Endodermal cell (in vitro differentiated cells): ENCODE results near the gene GRIK4. TPM values are rescaled to one million over a fixed set of nuclear protein-coding genes. Genes with fewer than 3 reads are reported as not detected.

ENCODE experiments used
- DNase-seq: peaks from one replicate; pipeline ENCODE4 v3.0.0-alpha.2; 2017
- H3K27ac ChIP-seq: 2 replicates; pipeline ENCODE4 v1.5.1; 2013; ENCODE audit warnings: mild to moderate bottlenecking, low read depth, low read length, moderate library complexity
- H3K27me3 ChIP-seq: 2 replicates; pipeline ENCODE4 v1.6.1; 2013; ENCODE audit warnings: mild to moderate bottlenecking, low read length, moderate library complexity; ENCODE audit not compliant: insufficient read depth, control insufficient read depth, poor library complexity, severe bottlenecking
- H3K36me3 ChIP-seq: 2 replicates; pipeline ENCODE4 v1.7.0; 2013; ENCODE audit warnings: mild to moderate bottlenecking, low read length, moderate library complexity; ENCODE audit not compliant: control insufficient read depth, insufficient read depth
- H3K4me1 ChIP-seq: one replicate; pipeline ENCODE4 v1.7.0; 2013; ENCODE audit warnings: low read length; ENCODE audit not compliant: control insufficient read depth, insufficient read depth
- H3K4me3 ChIP-seq: 2 replicates; pipeline ENCODE4 v1.5.1; 2013; ENCODE audit warnings: mild to moderate bottlenecking, low read length, moderate library complexity
- H3K9ac ChIP-seq: 2 replicates; pipeline ENCODE4 v1.6.1; 2013; ENCODE audit warnings: mild to moderate bottlenecking, low read length, moderate library complexity; ENCODE audit not compliant: poor library complexity, severe bottlenecking; ENCODE audit errors: extremely low read depth
- H3K9me3 ChIP-seq: 2 replicates; pipeline ENCODE4 v1.6.1; 2013; ENCODE audit warnings: mild to moderate bottlenecking, low read length, moderate library complexity; ENCODE audit not compliant: control insufficient read depth
- H3K27ac Mint-ChIP-seq: 2 replicates; pipeline ENCODE4 v1.8.0; 2020; ENCODE audit warnings: mixed read lengths
- H3K27me3 Mint-ChIP-seq: 2 replicates; pipeline ENCODE4 v1.8.0; 2021; ENCODE audit warnings: mild to moderate bottlenecking, mixed read lengths; ENCODE audit not compliant: insufficient read depth
- H3K36me3 Mint-ChIP-seq: 2 replicates; pipeline ENCODE4 v1.8.0; 2020; ENCODE audit warnings: low read depth, mixed read lengths
- H3K4me1 Mint-ChIP-seq: 2 replicates; pipeline ENCODE4 v1.8.0; 2020; ENCODE audit warnings: mixed read lengths
- H3K4me3 Mint-ChIP-seq: 2 replicates; pipeline ENCODE4 v1.8.0; 2020; ENCODE audit warnings: mild to moderate bottlenecking, moderate library complexity, mixed read lengths
- H3K9me3 Mint-ChIP-seq: 2 replicates; pipeline ENCODE4 v1.8.0; 2020; ENCODE audit warnings: mild to moderate bottlenecking, mixed read lengths
- CTCF ChIP-seq: fragments of 200-600 bp; sonication (generic); conservative IDR thresholded peaks from 2 replicates; pipeline ENCODE4 v1.5.0; 2021; ENCODE audit warnings: antibody characterized with exemption, mild to moderate bottlenecking
- WGBS, 2 experiments: methylation state at CpG; one replicate each; pipeline versions ENCODE4 v1.1.5 to v1.1.7; 2013; ENCODE audit warnings: missing lambda C conversion rate in 2 of 2, mixed read lengths in 1 of 2; ENCODE audit not compliant: insufficient coverage in 1 of 2, insufficient read length in 1 of 2; 5-methylcytosine and 5-hydroxymethylcytosine counted together
- total RNA-seq, 2 donors: library from RNA; stranded (reverse); fragmentation: NEBNext Ultra II Directional in 1 of 2; extraction: Animal tissue kit (Norgen Biotek cat#: 25700) in 1 of 2; gene quantifications; 2 replicates in 1 of 2; 3 replicates in 1 of 2; pipeline ENCODE4 v1.2.1, GENCODE V29; 2021

GRIK4 gene
- total RNA-seq, 2 donors from 2014 or later, result 1.7 to 3.5 TPM

DNA sequence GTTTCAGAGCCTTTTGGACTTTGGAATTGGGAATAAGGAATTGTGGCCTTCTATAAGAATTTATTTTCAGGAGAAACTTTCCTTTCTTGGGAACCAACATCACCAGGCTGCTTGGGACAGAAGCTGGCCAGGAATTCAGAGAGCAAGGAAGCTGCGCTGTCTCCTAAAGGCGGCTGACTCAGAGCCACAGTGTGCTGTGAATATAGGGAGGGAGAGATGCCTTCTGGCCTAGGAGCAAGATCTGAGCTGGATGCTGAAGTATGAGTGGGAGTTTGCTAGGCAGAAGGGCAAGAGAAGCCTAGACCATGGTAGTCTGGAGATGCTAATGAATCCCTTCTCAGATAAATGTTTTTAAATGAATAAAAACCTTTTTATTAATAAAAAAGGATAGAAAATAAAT, 298.7 kb downstream of the GRIK4 start:
- H3K27me3 ChIP-seq, result no peaks in the 10 kb centered on the region
- peaks cover 6% of the 10 kb centered on the region for H3K4me1 ChIP-seq
- H3K9me3 Mint-ChIP-seq, result no peaks in the 10 kb centered on the region
- no peak overlapping the region for H3K27ac ChIP-seq
- H3K4me3 ChIP-seq, result no peak overlapping the region
- no peak overlapping the region for H3K4me3 Mint-ChIP-seq
- no peaks in the 10 kb centered on the region for H3K9me3 ChIP-seq
- no peak overlapping the region for H3K9ac ChIP-seq
- WGBS, 2 experiments, result 91 to 94% methylated on average over 2 of the region's 2 CpGs
- no peak for DNase-seq
- no peaks in the 10 kb centered on the region for H3K27me3 Mint-ChIP-seq
- TF ChIP-seq CTCF, result no peak
- H3K36me3 ChIP-seq, result no peaks in the 10 kb centered on the region
- no peak overlapping the region for H3K27ac Mint-ChIP-seq
- H3K4me1 Mint-ChIP-seq, result peaks cover 15% of the 10 kb centered on the region
- no peaks in the 10 kb centered on the region for H3K36me3 Mint-ChIP-seq

DNA sequence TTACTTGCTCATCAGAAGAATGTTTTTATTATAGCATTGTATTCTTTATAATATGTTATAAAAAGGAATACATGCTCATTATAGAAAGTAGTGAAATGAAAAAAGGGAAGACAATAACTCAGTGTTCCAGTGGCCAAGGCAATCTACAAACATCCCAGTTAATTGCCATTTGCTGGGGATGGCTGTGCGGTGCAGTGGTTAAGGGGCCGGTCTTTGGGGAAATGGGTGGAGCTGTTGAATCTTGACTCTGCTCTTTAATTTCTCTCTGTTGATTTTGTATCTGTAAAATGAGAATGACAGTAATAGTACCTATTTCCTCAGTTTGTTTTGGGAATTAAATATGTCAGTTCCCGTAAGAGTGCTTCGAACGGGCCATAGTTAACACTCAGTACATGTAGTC, 299.7 kb downstream of the GRIK4 start:
- Histone ChIP-seq H3K27me3 (no peaks in the 10 kb centered on the region), H3K4me3 (no peak overlapping the region), H3K9ac (no peak overlapping the region), H3K36me3 (no peaks in the 10 kb centered on the region), H3K27ac (no peak overlapping the region), H3K9me3 (no peaks in the 10 kb centered on the region), H3K4me1 (peaks cover 6% of the 10 kb centered on the region)
- Mint-ChIP-seq H3K4me1 (peaks cover 15% of the 10 kb centered on the region), H3K4me3 (no peak overlapping the region), H3K27ac (no peak overlapping the region), H3K9me3 (no peaks in the 10 kb centered on the region), H3K36me3 (no peaks in the 10 kb centered on the region), H3K27me3 (no peaks in the 10 kb centered on the region)
- no peak for TF ChIP-seq CTCF
- WGBS, 2 experiments, result 92 to 100% methylated on average over 2 to 4 of the region's 5 CpGs
- no peak for DNase-seq

GRCh38 chr11:120811731-120812130, 300.2 kb downstream of the GRIK4 start:
- H3K27me3 Mint-ChIP-seq, result no peaks in the 10 kb centered on the region
- no peak for TF ChIP-seq CTCF
- H3K4me3 ChIP-seq, result no peak overlapping the region
- DNase-seq, result no peak
- H3K4me1 ChIP-seq, result peaks cover 6% of the 10 kb centered on the region
- H3K9me3 Mint-ChIP-seq, result no peaks in the 10 kb centered on the region
- H3K9ac ChIP-seq, result no peak overlapping the region
- H3K9me3 ChIP-seq, result no peaks in the 10 kb centered on the region
- no peak overlapping the region for H3K27ac Mint-ChIP-seq
- H3K36me3 ChIP-seq, result no peaks in the 10 kb centered on the region
- 90 to 94% methylated on average over 5 of the region's 5 CpGs for WGBS, 2 experiments
- H3K36me3 Mint-ChIP-seq, result no peaks in the 10 kb centered on the region
- H3K4me3 Mint-ChIP-seq, result no peak overlapping the region
- no peaks in the 10 kb centered on the region for H3K27me3 ChIP-seq
- peaks cover 12% of the 10 kb centered on the region for H3K4me1 Mint-ChIP-seq
- H3K27ac ChIP-seq, result no peak overlapping the region
